GM19328 (cell line): ENCODE results near the gene OBP2B.
"Not testable (repeated sequence)": the region's sequence is repeated elsewhere in the genome, so short reads cannot be mapped to it uniquely, and the experiment has no call there.

Source experiments
- ATAC-seq: cut with Tn5 transposase; IDR thresholded peaks from one replicate; pipeline ENCODE4 v1.9.1; 2021; ENCODE audit warnings: mild to moderate bottlenecking, moderate library complexity; ENCODE audit not compliant: unreplicated experiment

The OBP2B gene

DNA sequence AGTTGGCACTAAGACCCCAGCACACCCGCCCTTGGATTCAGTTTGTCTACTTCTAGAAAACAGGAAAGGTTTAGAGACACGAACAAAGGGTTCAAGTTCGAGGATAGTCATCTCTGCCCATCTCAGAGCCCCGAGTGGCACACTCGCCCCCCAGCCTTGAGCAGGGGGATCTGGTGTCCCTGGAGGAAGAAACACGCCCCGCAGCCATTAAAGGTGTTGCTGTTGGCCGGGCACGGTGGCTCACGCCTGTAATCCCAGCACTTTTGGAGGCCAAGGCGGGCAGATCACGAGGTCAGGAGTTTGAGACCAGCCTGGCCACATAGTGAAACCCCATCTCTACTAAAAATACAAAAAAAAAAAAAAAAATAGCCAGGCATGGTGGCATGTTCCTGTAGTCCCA is 39.4 kb downstream of the OBP2B start:
- ATAC-seq, result not testable (repeated sequence)

DNA sequence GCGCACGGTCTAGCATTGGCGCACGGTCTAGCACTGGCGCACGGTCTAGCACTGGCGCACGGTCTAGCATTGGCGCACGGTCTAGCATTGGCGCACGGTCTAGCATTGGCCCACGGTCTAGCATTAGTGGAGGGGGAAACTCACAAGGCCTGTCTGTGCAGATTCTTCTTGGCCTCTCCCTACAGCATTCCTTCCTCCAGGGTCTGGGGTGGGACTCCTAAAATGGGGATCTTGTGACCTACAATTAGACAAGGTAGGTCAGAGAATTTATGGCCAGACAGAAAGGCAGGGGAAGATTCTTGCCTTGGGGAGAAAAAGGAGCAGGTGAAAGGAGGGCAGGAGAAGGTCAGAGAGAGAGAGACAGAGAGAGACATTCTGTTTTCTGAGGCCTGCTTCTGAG is 39.9 kb downstream of the OBP2B start:
- no peak for ATAC-seq

DNA sequence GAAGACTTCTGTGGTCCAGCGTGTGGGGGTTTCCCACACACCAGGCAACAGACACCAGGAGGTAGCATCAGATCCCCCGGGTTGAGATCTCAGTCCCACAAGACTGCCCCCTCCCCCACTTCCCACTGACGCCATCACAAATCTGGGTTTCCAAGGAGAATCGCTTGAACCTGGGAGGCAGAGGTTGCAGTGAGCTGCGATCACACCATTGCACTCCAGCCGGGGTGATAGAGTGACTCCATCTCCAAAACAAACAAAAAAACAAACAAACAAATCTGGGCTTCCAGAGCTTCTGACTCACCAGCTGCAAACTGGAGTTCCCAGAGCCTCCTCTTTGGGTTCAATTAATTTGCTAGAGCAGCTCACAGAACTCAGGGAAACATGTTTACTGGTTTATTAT is 40.6 kb downstream of the OBP2B start:
- no peak for ATAC-seq

DNA sequence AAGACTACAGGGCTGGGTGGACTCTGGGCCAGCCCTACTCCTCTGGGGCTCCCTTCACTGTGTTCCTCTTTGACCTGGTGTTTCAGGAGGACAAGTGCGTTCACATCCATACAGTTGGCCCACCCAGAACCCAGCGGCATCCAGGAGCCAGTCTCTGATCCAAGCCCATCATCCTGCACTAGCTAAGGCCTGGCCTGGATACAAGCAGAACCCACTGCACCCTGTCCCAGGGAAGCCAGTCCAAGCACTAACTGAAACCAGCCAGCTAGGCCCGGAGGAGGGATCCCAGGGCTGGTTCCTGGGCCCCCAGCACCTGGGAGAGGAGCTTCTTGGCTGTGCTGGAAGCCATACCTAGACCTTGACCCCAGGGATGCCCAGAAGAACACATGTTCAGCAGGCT is 41.3 kb downstream of the OBP2B start:
- ATAC-seq, result no peak

DNA sequence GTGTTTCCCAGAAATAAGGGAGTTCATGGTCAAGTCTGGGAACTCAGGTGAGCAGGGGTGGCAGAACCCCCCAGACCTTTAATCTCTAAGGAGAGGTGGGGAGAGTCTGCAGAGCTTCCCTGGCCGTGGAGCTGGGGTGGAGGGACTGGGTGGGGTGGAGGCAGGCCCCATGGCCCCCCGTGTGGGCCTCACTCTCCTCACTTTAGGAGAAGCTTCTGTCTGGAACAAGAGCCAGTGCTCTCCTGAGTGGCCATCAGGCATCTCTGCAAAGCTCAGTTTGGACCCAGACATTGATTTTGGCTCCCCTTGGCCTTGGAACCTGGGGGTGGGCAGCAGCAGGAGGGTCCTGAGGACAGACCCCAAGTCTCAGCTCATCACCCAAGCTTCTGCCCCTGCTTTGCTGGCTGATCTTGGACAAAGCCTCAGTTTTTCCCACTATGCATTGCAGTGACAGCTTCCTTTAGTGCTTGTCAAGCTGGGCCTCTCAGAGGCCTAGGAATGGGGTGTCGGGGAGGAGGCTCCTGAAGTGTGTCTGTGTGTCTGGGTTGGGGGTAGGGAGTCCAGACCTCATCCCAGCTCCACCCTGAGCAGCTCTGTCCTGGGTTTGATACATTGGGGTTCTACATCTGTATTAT is 41.8 kb downstream of the OBP2B start:
- no peak for ATAC-seq

DNA sequence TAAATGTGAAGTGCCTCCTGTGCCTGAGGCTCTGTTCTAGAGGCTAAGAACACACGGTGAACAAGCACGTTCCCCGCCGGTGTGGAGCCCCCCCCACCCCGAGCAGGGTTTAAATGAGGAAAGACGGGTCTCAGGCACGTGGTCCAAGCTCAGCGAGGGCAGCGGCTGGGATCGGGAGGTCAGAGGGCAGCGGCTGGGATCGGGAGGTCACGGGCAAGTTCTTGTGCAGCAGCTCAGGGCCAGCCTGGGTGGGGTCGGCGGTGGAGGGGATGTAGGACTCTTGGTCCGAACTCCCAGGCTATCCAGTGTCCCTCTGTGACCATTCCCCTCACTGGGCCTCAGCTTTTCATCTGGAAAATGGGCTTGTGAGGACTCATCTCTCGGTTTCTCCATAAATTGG is 42.7 kb downstream of the OBP2B start:
- ATAC-seq, result no peak

DNA sequence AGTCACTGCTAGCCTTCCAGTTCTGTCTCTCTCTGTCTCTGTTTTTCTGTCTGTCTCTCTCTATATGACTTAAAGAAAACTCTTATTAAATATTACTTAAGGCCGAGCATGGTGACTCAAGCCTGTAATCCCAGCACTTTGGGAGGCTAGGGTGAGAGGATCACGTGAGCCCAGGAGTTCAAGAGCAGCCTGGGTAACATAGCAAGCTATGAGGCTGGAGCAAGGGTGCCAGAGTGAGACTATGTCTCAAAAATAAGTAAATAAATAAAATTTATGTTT is 43.7 kb downstream of the OBP2B start:
- ATAC-seq, result no peak

DNA sequence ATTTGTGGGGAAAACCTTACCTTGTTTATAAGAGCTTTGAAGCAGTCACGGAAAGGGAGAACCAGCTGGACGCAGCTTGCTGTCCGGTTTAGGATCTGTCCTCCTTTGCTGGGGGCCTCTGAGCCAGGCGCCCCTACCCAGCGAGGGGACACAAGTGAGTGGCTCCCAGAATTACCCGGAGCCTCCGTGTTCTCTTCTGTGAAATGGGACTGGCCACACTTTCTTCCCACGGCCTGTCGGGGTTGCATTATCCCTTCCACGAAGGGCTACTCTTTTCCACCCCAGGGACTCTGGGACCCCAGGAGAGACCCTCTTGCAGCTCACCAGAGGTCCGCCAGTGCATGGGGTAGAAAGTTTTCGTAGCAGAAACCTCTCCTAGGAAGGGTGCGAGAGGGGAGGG is 44.9 kb downstream of the OBP2B start:
- ATAC-seq, result no peak

DNA sequence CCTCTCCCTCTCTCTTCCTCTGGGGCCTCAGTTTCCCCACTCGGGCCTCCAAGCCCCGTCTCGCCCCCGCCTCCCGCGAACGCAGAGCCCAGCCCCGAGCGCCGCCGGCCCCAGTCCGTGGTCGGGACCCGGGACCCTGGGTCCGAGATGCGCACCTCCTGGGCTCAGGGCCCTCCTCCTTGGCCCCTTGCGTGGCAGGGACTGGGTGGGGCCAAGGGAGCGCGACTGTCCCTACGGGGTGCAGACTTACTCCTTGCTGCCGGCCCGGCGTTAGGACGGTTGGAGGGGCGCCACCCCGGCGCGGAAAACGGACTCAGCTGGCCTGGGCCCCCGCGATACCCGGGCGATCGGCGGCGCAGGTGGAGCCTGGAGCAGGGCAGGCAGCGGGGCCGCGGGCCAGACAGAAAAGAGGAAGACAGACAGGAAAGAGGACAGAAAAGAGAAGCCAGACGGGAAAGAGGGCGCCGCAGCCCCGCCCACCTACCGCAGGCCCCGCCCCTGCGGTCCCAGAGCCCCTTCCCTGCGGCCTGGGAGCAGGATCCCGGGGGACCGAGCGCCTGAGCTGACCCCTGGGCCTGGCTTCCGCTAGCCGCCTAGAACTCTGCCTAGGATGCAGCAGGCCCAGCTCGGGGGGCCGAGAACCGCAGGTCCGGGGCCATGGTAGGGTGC is 45.4 kb downstream of the OBP2B start, which contains the start of gene GBGT1:
Gene GBGT1, minus strand, starts transcription at position 411 of the 669 bp plus-strand sequence. CDS start 1,502 bp downstream, outside the sequence.
- ATAC-seq, result no peak

DNA sequence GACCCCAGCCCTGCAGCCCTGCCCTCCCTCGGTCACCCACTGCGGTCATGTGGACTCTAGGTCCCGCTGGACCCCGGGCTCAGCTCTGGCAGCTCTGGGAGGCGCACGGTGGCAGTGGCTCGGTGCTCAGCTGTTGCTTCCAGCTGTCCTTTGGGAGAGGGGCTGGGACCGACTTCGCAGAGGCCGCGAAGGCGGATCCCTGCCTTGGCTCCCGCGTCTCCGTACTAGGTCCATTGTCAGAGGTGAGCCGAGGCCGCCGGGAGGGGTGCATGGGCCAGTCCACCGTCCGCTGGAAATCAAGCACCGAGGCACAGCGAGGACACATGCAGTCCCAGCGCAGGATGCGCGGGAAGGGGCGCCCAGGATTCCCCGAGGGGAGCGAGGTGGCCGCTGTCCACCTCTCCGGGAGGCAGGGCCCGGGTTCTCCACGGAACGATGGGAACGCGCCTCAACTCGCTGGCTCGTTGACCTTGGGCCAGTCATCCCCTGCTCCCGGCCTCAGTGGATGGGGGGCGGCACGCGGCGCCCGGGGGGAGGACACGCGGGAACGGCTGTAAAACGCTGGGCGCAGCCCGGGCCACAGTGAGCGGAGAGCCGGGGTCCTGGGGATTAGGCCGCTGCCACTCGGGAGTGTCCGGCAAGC is 46.1 kb downstream of the OBP2B start:
- no peak for ATAC-seq

DNA sequence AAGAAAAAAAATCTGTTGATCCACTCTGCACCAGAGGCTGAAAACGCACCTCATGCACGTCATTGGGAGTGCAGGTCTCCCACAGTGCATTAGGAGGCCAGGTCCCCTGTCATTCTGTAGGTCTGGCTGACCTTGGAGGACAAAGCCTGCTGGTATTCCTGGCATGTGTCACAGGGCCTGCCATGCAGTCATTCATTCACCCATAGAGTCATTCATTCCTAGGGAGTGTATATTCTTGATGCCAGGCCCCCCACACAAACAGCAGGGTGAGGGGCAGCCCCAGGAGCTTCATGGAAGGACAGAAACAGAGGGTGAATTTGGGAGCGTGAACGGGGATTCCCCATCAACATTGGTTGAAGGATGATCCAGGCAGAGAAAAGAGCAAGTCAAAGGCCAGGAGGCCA is 47.5 kb downstream of the OBP2B start:
- no peak for ATAC-seq

DNA sequence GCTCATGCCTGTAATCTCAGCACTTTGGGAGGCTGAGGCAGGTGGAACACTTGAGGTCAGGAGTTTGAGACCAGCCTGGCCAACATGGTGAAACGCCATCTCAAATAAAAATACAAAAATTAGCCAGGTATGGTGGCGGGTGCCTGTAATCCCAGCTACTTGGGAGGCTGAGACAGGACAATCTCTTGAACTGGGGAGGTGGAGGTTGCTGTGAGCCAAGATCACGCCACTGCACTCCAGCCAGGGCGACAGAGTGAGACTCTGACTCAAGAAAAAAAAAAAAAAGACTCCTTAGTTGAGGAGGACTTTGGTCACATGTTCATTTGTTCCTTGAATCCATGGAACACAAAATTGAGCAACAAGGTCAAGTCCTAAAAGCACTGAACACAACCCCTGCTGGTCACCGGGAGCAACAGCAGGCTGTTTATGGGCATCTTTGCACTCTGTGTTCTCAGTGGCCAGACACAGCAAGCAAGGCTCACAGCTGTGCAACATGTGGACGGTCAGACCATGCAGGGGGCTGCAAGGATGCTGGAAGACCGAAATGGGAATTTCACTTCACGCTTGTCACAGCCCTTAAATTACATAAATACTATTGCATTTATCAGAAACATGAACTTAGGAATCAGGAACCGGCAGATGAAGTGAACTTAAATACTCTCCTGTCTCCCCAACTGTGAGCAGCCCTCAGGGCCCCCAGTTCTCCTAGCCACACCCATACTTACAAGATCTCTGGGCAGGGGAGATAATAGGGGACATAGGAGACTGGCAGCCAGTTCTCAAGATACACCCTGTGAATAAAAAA is 48.1 kb downstream of the OBP2B start:
- no peak for ATAC-seq

DNA sequence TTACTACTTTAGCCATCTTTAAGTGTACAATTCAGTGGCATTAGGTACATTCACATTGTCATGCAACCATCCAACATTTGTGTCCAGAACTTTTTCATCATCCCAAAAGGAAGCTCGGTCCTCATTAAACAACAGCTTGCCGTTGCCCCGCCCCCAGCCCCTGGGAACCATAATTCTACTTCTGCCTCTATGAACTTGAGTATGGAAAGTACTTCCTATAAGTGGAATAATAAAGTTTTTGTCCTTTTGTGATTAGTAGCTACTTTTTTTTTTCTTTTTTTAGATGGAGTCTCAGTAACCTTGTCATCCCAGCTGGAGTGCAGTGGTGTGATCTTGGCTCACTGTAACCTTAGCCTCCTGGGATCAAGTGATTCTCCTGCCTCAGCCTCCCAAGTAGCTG is 50.4 kb downstream of the OBP2B start:
- no peak for ATAC-seq
